Measurements from ENCODE around the gene PLEKHH1. TPM values are rescaled to one million over a fixed set of nuclear protein-coding genes. Genes with fewer than 3 reads are reported as not detected.
"Not testable (repeated sequence)": the region's sequence is repeated elsewhere in the genome, so short reads cannot be mapped to it uniquely, and the experiment has no call there.

PLEKHH1 gene
- total RNA-seq, 1 experiment from 2014 or later = 27.6 TPM

- Histone ChIP-seq H3K9ac (ENCODE audit: low read length) (no peak overlapping the region), H3K9me2 (ENCODE audit: insufficient read depth) (no peaks in the 10 kb centered on the region), H3K4me3 (replicated peaks in 1 of 2; ENCODE audit: low read depth in 1 of 2, low read length in 2 of 2) (no peak overlapping the region), H3K79me2 (ENCODE audit: insufficient read depth, low read length) (no peaks in the 10 kb centered on the region), H3K27ac (ENCODE audit: low read depth, low read length) (no peak overlapping the region), H3K9me3 (ENCODE audit: control insufficient read depth in 1 of 2, insufficient read depth in 1 of 2, low read depth in 1 of 2, low read length in 2 of 2) (no peaks in the 10 kb centered on the region), H3K4me2 (ENCODE audit: low read length) (no peak overlapping the region), H3K36me3 (ENCODE audit: control insufficient read depth in 1 of 2, insufficient read depth in 2 of 2, low read length in 2 of 2) (peaks cover 17 to 21% of the 10 kb centered on the region in 2 experiments), H3K27me3 (ENCODE audit: insufficient read depth, low read length) (no peaks in the 10 kb centered on the region), H3K4me1 (ENCODE audit: control insufficient read depth in 1 of 2, insufficient read depth in 2 of 2, low read length in 2 of 2) (no peaks in the 10 kb centered on the region), H4K20me1 (ENCODE audit: insufficient read depth) (no peaks in the 10 kb centered on the region), H2AFZ (ENCODE audit: low read depth, low read length, poor library complexity, severe bottlenecking) (no peak overlapping the region)
- CTCF ChIA-PET = interaction anchor here (1.0 to 1.4 kb wide), 2 partner anchors 11 to 62 kb away, joined by 3 read pairs; partner anchors contain the start of gene PIGH
- RAD21 ChIA-PET (ENCODE audit: low non-redundant PET in 1 of 2, low total read pairs in 2 of 2, uncharacterized antibody in 2 of 2, unreplicated experiment in 2 of 2) = interaction anchor here in 1 of 2 experiments (0.7 kb wide), 1 partner anchor 76 kb away, joined by 3 read pairs; no protein-coding TSS in a partner anchor
- intact Hi-C loops (cut with micrococcal nuclease) = loop anchor here (10.0 kb wide), 1 partner anchor 346 kb away; no protein-coding TSS in a partner anchor
- ATAC-seq = no peak
- DNase-seq (ENCODE audit: low read depth, low spot score) = no peak
- POLR2A ChIA-PET = no interaction called here
- no TSS peak for BruUV-seq (replicated peaks)
- TF ChIP-seq MAX (IDR thresholded peaks at IDR 0.05) = no peak
- TF ChIP-seq ELF1 (IDR thresholded peaks at IDR 0.05; ENCODE audit: borderline replicate concordance, low read depth) = no peak
- TF ChIP-seq SIN3A (IDR thresholded peaks at IDR 0.05; ENCODE audit: low read depth) = no peak
- no peak for TF ChIP-seq REST (IDR thresholded peaks at IDR 0.05; ENCODE audit: low read depth)
- no peak for TF ChIP-seq POLR2AphosphoS5 (IDR thresholded peaks at IDR 0.05; ENCODE audit: low read depth, low read length)
- TF ChIP-seq EZH2 (IDR thresholded peaks at IDR 0.05) = no peak
- TF ChIP-seq ZBTB33 (IDR thresholded peaks at IDR 0.05; ENCODE audit: extremely low read depth, insufficient replicate concordance, low read length) = no peak
- TF ChIP-seq FOSL1 (IDR thresholded peaks at IDR 0.05; ENCODE audit: low read depth) = no peak
- TF ChIP-seq TCF7L2 (IDR thresholded peaks at IDR 0.05; ENCODE audit: borderline replicate concordance, extremely low read depth, insufficient read depth, insufficient read length) = no peak
- no peak for TF ChIP-seq ZFX (IDR thresholded peaks at IDR 0.05)
- TF ChIP-seq SP1 (IDR thresholded peaks at IDR 0.05; ENCODE audit: low read depth) = no peak
- no peak for TF ChIP-seq EGR1 (IDR thresholded peaks at IDR 0.05; ENCODE audit: low read depth)
- no peak for TF ChIP-seq EZH2phosphoT487 (IDR thresholded peaks at IDR 0.05; ENCODE audit: borderline replicate concordance)
- no peak for TF ChIP-seq JUND (IDR thresholded peaks at IDR 0.05)
- TF ChIP-seq ZNF274 (IDR thresholded peaks at IDR 0.05; ENCODE audit: low read depth, low read length) = no peak
- TF ChIP-seq CBX3 (IDR thresholded peaks at IDR 0.05; ENCODE audit: low read depth) = no peak
These were observed 56.2 kb downstream of the PLEKHH1 start for GRCh38 chr14:67589204-67589770.

DNA sequence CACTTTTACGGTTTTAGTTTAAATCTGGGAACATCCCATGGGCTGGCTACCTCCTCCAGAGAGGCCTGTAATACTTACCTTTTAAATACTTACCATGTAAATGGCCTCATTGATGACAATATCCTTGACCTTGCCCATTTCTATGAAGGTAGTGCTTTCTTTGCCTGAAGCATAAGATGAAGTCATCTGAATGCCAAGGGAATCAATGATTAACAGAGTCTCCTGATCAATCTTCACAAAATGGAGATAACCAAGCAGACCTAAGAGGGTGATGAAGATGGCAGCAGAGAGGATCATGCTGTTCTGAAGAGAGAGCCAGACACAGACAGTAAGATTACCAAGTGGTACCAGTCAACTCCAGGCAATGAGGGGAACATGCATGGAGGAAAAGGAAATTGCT, 60.6 kb downstream of the PLEKHH1 start:
- H3K79me2 ChIP-seq (ENCODE audit: insufficient read depth, low read length) = peaks cover 15% of the 10 kb centered on the region; the same call in 1 of the 2 replicates
- H3K27me3 ChIP-seq (ENCODE audit: insufficient read depth, low read length); RAD21 ChIA-PET (ENCODE audit: low non-redundant PET in 1 of 2, low total read pairs in 2 of 2, uncharacterized antibody in 2 of 2, unreplicated experiment in 2 of 2); H3K4me3 ChIP-seq (replicated peaks in 1 of 2; ENCODE audit: low read depth in 1 of 2, low read length in 2 of 2); intact Hi-C loops (cut with micrococcal nuclease); H3K4me2 ChIP-seq (ENCODE audit: low read length); H4K20me1 ChIP-seq (ENCODE audit: insufficient read depth); H3K9me2 ChIP-seq (ENCODE audit: insufficient read depth); H2AFZ ChIP-seq (ENCODE audit: low read depth, low read length, poor library complexity, severe bottlenecking); BruUV-seq (replicated peaks); H3K9ac ChIP-seq (ENCODE audit: low read length); POLR2A ChIA-PET; ATAC-seq; H3K4me1 ChIP-seq (ENCODE audit: control insufficient read depth in 1 of 2, insufficient read depth in 2 of 2, low read length in 2 of 2); H3K27ac ChIP-seq (ENCODE audit: low read depth, low read length); H3K9me3 ChIP-seq (ENCODE audit: control insufficient read depth in 1 of 2, insufficient read depth in 1 of 2, low read depth in 1 of 2, low read length in 2 of 2); CTCF ChIA-PET; DNase-seq (ENCODE audit: low read depth, low spot score): not testable (repeated sequence)
- H3K36me3 ChIP-seq (ENCODE audit: control insufficient read depth in 1 of 2, insufficient read depth in 2 of 2, low read length in 2 of 2) = peaks cover 8 to 11% of the 10 kb centered on the region in 2 experiments; a peak in 3 of 4 replicates
